ENCODE results near the gene NAPSA.
"Not testable (repeated sequence)": the region's sequence is repeated elsewhere in the genome, so short reads cannot be mapped to it uniquely, and the experiment has no call there.

NAPSA gene

GRCh38 chr19:50330365-50331078, 34.9 kb downstream of the NAPSA start:
- peak; percentile 56 for DNase-seq (ENCODE audit: low read depth)

- DNase-seq (ENCODE audit: low read depth), result not testable (repeated sequence)
Measured at GRCh38 chr19:50329926-50330294, 35.5 kb downstream of the NAPSA start.

- DNase-seq (ENCODE audit: low read depth), result peak; percentile 55
Measured at GRCh38 chr19:50329146-50329925, 36.1 kb downstream of the NAPSA start, which contains the start of gene KCNC3. Gene KCNC3, minus strand, starts transcription at chr19:50329377. Its CDS starts 295 bp downstream, at chr19:50329082.

GRCh38 chr19:50328873-50329145, 36.6 kb downstream of the NAPSA start:
- DNase-seq (ENCODE audit: low read depth), result no peak

- DNase-seq (ENCODE audit: low read depth), result no peak
Measured at GRCh38 chr19:50328224-50328872, 37.1 kb downstream of the NAPSA start.

- DNase-seq (ENCODE audit: low read depth), result no peak
Measured at GRCh38 chr19:50327461-50328223, 37.8 kb downstream of the NAPSA start.

- no peak for DNase-seq (ENCODE audit: low read depth)
Measured at GRCh38 chr19:50327013-50327412, 38.4 kb downstream of the NAPSA start.

GRCh38 chr19:50326101-50326664, 39.3 kb downstream of the NAPSA start:
- no peak for DNase-seq (ENCODE audit: low read depth)

- peak; percentile 49 for DNase-seq (ENCODE audit: low read depth)
Measured at GRCh38 chr19:50325310-50326100, 39.9 kb downstream of the NAPSA start.

- no peak for DNase-seq (ENCODE audit: low read depth)
Measured at GRCh38 chr19:50324331-50324730, 41.1 kb downstream of the NAPSA start.

GRCh38 chr19:50323782-50324133, 41.7 kb downstream of the NAPSA start:
- no peak for DNase-seq (ENCODE audit: low read depth)

GRCh38 chr19:50322931-50323781, 42.3 kb downstream of the NAPSA start:
- DNase-seq (ENCODE audit: low read depth), result no peak

GRCh38 chr19:50322234-50322633, 43.2 kb downstream of the NAPSA start:
- no peak for DNase-seq (ENCODE audit: low read depth)

- no peak for DNase-seq (ENCODE audit: low read depth)
Measured at GRCh38 chr19:50321831-50322230, 43.6 kb downstream of the NAPSA start.

GRCh38 chr19:50320596-50320995, 44.8 kb downstream of the NAPSA start:
- DNase-seq (ENCODE audit: low read depth), result no peak

GRCh38 chr19:50320051-50320450, 45.4 kb downstream of the NAPSA start:
- DNase-seq (ENCODE audit: low read depth), result no peak

- DNase-seq (ENCODE audit: low read depth), result no peak
Measured at GRCh38 chr19:50319156-50319555, 46.3 kb downstream of the NAPSA start.

- DNase-seq (ENCODE audit: low read depth), result no peak
Measured at GRCh38 chr19:50318438-50318837, 47.0 kb downstream of the NAPSA start.

GRCh38 chr19:50317115-50317514, 48.3 kb downstream of the NAPSA start:
- no peak for DNase-seq (ENCODE audit: low read depth)

- DNase-seq (ENCODE audit: low read depth), result no peak
Measured at GRCh38 chr19:50315773-50316448, 49.5 kb downstream of the NAPSA start.
